ENCODE results near the gene CALML3.

- TF ChIP-seq, protein P1, sequence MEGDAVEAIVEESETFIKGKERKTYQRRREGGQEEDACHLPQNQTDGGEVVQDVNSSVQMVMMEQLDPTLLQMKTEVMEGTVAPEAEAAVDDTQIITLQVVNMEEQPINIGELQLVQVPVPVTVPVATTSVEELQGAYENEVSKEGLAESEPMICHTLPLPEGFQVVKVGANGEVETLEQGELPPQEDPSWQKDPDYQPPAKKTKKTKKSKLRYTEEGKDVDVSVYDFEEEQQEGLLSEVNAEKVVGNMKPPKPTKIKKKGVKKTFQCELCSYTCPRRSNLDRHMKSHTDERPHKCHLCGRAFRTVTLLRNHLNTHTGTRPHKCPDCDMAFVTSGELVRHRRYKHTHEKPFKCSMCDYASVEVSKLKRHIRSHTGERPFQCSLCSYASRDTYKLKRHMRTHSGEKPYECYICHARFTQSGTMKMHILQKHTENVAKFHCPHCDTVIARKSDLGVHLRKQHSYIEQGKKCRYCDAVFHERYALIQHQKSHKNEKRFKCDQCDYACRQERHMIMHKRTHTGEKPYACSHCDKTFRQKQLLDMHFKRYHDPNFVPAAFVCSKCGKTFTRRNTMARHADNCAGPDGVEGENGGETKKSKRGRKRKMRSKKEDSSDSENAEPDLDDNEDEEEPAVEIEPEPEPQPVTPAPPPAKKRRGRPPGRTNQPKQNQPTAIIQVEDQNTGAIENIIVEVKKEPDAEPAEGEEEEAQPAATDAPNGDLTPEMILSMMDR (IDR thresholded peaks at IDR 0.05): no peak
- TF ChIP-seq POLR2A (IDR thresholded peaks at IDR 0.05): no peak
- TF ChIP-seq EP300 (IDR thresholded peaks at IDR 0.05): no peak
Measured at GRCh38 chr10:5515948-5516761, 8.6 kb upstream of the CALML3 start.
